ENCODE results near the gene PRKD2.

PRKD2 gene

DNA sequence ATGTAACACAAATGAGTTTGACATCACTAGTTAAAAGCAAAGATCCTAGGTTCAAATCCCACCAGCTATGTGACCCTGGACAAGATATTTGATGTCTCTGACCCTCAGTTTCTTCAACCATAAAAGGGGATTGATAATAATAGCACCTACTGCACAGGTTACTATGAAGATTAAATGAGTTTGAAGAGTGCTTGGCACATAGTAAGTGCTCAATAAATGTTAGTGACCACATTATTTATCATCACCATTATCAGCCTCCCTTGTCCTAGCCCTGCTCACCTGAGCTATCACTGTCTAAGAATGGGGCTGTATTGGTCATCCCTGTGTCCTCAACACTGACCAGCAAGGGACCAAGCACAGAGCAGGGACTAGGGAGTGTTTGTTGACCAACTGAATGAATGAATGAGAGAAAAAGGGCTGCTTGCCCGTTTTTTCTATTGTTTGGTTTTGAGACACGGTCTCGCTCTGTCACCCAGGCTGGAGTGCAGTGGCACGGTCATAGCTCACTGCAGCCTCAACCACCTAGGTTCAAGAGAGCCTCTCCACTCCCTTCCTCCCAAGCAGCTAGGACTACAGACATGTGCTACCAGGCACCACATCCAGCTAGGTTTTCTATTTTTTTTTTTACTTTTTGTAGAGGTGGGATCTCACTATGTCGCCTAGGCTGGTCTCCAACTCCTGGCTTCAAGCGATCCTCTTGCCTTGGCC is 29.3 kb downstream of the PRKD2 start:
- no peak for DNase-seq (ENCODE audit: low read depth)
- no peak overlapping the region for H3K4me3 ChIP-seq (ENCODE audit: control insufficient read depth, low read depth, low read length)
- TF ChIP-seq, protein P1, sequence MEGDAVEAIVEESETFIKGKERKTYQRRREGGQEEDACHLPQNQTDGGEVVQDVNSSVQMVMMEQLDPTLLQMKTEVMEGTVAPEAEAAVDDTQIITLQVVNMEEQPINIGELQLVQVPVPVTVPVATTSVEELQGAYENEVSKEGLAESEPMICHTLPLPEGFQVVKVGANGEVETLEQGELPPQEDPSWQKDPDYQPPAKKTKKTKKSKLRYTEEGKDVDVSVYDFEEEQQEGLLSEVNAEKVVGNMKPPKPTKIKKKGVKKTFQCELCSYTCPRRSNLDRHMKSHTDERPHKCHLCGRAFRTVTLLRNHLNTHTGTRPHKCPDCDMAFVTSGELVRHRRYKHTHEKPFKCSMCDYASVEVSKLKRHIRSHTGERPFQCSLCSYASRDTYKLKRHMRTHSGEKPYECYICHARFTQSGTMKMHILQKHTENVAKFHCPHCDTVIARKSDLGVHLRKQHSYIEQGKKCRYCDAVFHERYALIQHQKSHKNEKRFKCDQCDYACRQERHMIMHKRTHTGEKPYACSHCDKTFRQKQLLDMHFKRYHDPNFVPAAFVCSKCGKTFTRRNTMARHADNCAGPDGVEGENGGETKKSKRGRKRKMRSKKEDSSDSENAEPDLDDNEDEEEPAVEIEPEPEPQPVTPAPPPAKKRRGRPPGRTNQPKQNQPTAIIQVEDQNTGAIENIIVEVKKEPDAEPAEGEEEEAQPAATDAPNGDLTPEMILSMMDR (conservative IDR thresholded peaks at IDR 0.05; ENCODE audit: control insufficient read depth, insufficient read depth, low read depth, low read length), result no peak

DNA sequence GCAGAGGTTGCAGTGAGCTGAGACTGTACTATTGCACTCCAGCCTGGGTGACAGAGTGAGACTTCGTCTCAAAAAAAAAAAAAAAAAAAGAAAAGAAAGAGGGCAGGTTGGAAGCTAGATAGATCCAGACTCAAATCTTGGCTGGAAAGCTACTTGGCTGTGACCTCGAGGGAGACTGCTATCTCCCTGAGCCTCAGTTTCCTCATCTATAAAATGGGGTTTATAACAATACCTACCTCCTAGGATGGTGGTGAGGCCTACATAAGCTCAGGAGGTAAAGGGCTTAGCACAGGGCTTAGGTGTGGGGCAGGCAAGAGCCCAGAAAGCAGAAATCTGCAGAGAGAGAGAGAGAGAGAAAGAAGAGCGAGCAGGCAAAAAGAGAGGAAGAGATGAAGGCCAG is 31.7 kb downstream of the PRKD2 start:
- TF ChIP-seq, protein P1 (conservative IDR thresholded peaks at IDR 0.05; ENCODE audit: control insufficient read depth, insufficient read depth, low read depth, low read length), result no peak
- H3K4me3 ChIP-seq (ENCODE audit: control insufficient read depth, low read depth, low read length), result no peak overlapping the region
- DNase-seq (ENCODE audit: low read depth), result no peak

DNA sequence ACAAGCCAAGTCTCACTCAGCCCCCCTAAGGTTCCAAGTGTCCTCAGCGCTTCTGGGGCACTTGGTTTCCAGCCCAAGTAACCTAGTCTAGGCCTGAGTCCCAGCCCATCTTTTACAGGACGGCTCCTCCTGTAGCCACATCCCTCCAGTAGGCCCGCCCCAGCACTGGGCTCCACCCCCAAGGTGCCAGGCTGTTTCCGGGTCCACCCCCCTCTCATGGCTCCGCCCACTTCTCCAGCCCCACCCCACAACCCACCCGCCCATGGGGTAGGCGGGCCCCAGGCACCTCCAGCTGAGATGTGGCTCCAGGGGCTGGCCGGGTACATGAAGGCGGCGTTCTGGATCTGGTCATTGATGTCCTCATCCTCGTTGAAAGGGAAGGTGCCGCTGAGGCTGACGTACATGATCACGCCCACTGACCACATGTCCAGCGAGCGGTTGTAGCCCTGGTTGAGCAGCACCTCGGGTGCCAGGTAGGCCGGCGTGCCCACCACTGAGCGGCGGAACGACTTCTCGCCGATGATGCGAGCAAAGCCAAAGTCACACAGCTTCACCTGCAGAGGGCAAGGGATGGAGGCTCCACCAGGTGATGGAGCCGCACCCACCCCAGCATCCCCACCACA is 38.7 kb downstream of the PRKD2 start:
- H3K4me3 ChIP-seq (ENCODE audit: control insufficient read depth, low read depth, low read length), result no peak overlapping the region
- TF ChIP-seq, protein P1 (conservative IDR thresholded peaks at IDR 0.05; ENCODE audit: control insufficient read depth, insufficient read depth, low read depth, low read length), result no peak
- DNase-seq (ENCODE audit: low read depth), result no peak

DNA sequence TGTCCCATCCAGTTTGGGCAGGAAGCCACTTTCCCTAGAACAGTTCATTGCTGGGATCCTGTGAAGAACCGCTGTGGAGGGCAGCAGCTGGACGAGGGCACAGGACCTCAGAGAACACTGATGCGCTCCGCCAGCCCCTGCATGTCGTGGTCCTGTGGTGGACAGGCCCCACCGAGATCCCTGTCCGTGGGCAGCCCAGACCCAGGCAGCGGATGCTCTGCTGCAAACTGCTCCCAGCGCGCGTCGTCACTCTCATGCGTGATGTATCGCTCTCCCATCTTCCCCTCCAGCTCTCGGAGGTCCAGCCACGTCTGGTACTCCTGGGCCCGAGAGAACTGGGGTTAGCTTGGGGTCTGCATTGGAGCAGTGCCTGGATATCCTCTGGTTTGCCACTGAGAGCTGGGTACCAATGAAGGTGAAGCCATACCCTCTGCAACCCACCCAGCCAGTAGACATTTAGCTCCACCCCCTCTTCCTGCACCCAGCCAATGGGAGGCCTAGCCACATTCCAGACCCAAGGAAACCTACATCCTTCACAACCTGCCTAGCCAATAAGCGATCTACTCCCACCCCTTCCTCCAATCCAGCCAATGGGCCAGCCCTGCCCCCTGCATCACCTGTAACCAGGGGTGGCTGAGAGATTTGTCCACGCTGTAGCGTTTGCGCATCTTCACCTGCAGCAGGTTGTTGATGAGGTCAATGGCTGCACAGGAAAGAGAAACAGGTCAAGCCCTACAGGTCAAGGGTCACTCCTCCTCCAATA is 42.3 kb downstream of the PRKD2 start:
- H3K4me3 ChIP-seq (ENCODE audit: control insufficient read depth, low read depth, low read length), result no peak overlapping the region
- TF ChIP-seq, protein P1 (conservative IDR thresholded peaks at IDR 0.05; ENCODE audit: control insufficient read depth, insufficient read depth, low read depth, low read length), result no peak

DNA sequence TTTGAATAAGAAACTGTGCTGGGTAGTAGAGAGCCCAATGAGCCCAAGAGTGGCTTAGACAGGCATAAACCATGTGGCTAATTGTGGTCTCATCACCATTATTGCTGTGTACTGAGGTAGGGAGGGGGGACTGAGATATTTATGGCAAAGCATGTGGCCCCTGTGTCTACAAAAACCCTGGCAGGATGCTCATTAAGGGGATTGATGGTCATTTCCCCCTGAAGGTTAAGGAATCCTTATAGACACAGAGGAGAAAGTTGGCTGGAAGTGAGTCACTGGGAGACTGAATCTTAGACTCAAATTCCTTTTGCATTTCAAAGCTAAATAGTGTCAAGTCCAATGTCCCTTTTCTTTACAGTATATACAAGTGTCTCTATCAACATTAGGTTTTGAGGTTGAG is 46.1 kb downstream of the PRKD2 start:
- no peak overlapping the region for H3K4me3 ChIP-seq (ENCODE audit: control insufficient read depth, low read depth, low read length)
- DNase-seq (ENCODE audit: low read depth), result no peak
- TF ChIP-seq, protein P1 (conservative IDR thresholded peaks at IDR 0.05; ENCODE audit: control insufficient read depth, insufficient read depth, low read depth, low read length), result no peak

More for the DNA sequence above, 42.3 kb downstream of the PRKD2 start:
- no peak for DNase-seq (ENCODE audit: low read depth)

DNA sequence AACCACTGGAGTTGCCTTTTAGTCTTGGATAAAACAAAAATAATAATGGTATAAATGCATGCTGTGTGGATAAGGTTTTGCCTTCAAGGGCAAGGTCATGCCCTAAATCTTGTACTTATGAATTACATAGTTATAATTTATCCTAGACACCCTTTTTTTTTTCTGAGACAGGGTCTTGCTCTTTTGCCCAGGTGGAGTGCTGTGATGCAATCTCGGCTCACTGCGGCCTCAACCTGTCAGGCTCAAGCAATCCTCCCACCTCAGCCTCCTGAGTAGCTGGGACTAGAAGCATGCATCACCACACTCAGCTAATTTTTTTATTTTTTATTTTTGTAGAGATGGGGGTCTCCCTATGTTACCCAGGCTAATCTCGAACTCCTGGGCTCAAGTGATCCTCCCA is 48.3 kb downstream of the PRKD2 start:
- no peak for DNase-seq (ENCODE audit: low read depth)
- TF ChIP-seq, protein P1 (conservative IDR thresholded peaks at IDR 0.05; ENCODE audit: control insufficient read depth, insufficient read depth, low read depth, low read length), result no peak
- no peak overlapping the region for H3K4me3 ChIP-seq (ENCODE audit: control insufficient read depth, low read depth, low read length)

Measured in fibroblast of mammary gland (primary cell).